Measurements from ENCODE around the gene GDI2.
"Not testable (repeated sequence)": the region's sequence is repeated elsewhere in the genome, so short reads cannot be mapped to it uniquely, and the experiment has no call there.

Gene GDI2

DNA sequence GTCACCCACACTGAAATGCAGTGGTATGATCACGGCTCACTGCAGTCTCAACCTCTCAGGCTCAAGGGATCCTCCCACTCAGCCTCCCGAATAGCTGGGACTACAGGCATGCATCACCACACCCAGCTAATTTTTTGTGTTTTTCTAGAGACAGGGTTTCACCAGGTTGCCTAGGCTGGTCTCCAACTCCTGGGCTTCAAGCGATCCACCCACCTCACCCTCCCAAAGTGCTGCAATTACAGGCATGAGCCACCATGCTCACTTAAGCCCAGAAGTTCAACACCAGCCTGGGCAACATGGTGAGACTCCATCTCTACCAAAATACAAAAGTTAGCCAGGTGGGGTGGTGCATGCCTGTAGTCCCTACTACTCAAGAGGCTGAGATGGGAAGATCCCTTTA is 33.5 kb downstream of the GDI2 start:
- Histone ChIP-seq H4K20me1 (ENCODE audit: control insufficient read depth, insufficient read depth, low read depth, low read length) (peaks cover 16% of the 10 kb centered on the region), H3K4me2 (ENCODE audit: low read length) (no peak overlapping the region), H3K79me2 (ENCODE audit: control insufficient read depth, low read length) (peaks cover 100% of the 10 kb centered on the region), H3K9me2 (replicated peaks; ENCODE audit: control insufficient read depth, low read length) (no peaks in the 10 kb centered on the region), H3K27ac (ENCODE audit: low read depth, low read length) (no peak overlapping the region), H3K4me3 (ENCODE audit: low read length) (no peak overlapping the region), H3K27me3 (ENCODE audit: control insufficient read depth, low read length) (no peaks in the 10 kb centered on the region), H3F3A (ENCODE audit: control insufficient read depth, insufficient read depth) (peaks cover 19% of the 10 kb centered on the region), H3K4me1 (ENCODE audit: control insufficient read depth, low read length) (peaks cover 14% of the 10 kb centered on the region), H3K9me3 (ENCODE audit: control insufficient read depth, insufficient read depth, low read length) (no peaks in the 10 kb centered on the region), H3K36me3 (ENCODE audit: control insufficient read depth, low read length) (peaks cover 92% of the 10 kb centered on the region)
- TF ChIP-seq EZH2phosphoT487 (IDR thresholded peaks at IDR 0.05; ENCODE audit: borderline replicate concordance, low read length) (no peak), CTCF (IDR thresholded peaks at IDR 0.05; ENCODE audit: low read depth, low read length, poor library complexity, severe bottlenecking) (no peak)

GRCh38 chr10:5777758-5778157 is 35.5 kb downstream of the GDI2 start:
- not testable (repeated sequence) for H3K9me3 ChIP-seq (ENCODE audit: control insufficient read depth, insufficient read depth, low read length); H3K27ac ChIP-seq (ENCODE audit: low read depth, low read length); H3K4me3 ChIP-seq (ENCODE audit: low read length); H3K4me2 ChIP-seq (ENCODE audit: low read length); H3K27me3 ChIP-seq (ENCODE audit: control insufficient read depth, low read length); H3K9me2 ChIP-seq (replicated peaks; ENCODE audit: control insufficient read depth, low read length)
- Histone ChIP-seq H3F3A (ENCODE audit: control insufficient read depth, insufficient read depth) (peaks cover 25% of the 10 kb centered on the region), H3K79me2 (ENCODE audit: control insufficient read depth, low read length) (peaks cover 100% of the 10 kb centered on the region), H4K20me1 (ENCODE audit: control insufficient read depth, insufficient read depth, low read depth, low read length) (peaks cover 26% of the 10 kb centered on the region), H3K36me3 (ENCODE audit: control insufficient read depth, low read length) (peaks cover 93% of the 10 kb centered on the region), H3K4me1 (ENCODE audit: control insufficient read depth, low read length) (peaks cover 14% of the 10 kb centered on the region)

GRCh38 chr10:5776881-5777197 is 36.4 kb downstream of the GDI2 start:
- H3K9me2 ChIP-seq (replicated peaks; ENCODE audit: control insufficient read depth, low read length): no peaks in the 10 kb centered on the region
- H3K4me2 ChIP-seq (ENCODE audit: low read length): no peak overlapping the region
- no peak overlapping the region for H3K27ac ChIP-seq (ENCODE audit: low read depth, low read length)
- peaks cover 14% of the 10 kb centered on the region for H3K4me1 ChIP-seq (ENCODE audit: control insufficient read depth, low read length)
- no peak overlapping the region for H3K4me3 ChIP-seq (ENCODE audit: low read length)
- H3K79me2 ChIP-seq (ENCODE audit: control insufficient read depth, low read length): peaks cover 98% of the 10 kb centered on the region
- H3K36me3 ChIP-seq (ENCODE audit: control insufficient read depth, low read length): peaks cover 92% of the 10 kb centered on the region
- no peaks in the 10 kb centered on the region for H3K9me3 ChIP-seq (ENCODE audit: control insufficient read depth, insufficient read depth, low read length)
- no peaks in the 10 kb centered on the region for H3K27me3 ChIP-seq (ENCODE audit: control insufficient read depth, low read length)
- H3F3A ChIP-seq (ENCODE audit: control insufficient read depth, insufficient read depth): peaks cover 32% of the 10 kb centered on the region
- TF ChIP-seq EZH2phosphoT487 (IDR thresholded peaks at IDR 0.05; ENCODE audit: borderline replicate concordance, low read length) (no peak), CTCF (IDR thresholded peaks at IDR 0.05; ENCODE audit: low read depth, low read length, poor library complexity, severe bottlenecking) (no peak)
- H4K20me1 ChIP-seq (ENCODE audit: control insufficient read depth, insufficient read depth, low read depth, low read length): peaks cover 26% of the 10 kb centered on the region

DNA sequence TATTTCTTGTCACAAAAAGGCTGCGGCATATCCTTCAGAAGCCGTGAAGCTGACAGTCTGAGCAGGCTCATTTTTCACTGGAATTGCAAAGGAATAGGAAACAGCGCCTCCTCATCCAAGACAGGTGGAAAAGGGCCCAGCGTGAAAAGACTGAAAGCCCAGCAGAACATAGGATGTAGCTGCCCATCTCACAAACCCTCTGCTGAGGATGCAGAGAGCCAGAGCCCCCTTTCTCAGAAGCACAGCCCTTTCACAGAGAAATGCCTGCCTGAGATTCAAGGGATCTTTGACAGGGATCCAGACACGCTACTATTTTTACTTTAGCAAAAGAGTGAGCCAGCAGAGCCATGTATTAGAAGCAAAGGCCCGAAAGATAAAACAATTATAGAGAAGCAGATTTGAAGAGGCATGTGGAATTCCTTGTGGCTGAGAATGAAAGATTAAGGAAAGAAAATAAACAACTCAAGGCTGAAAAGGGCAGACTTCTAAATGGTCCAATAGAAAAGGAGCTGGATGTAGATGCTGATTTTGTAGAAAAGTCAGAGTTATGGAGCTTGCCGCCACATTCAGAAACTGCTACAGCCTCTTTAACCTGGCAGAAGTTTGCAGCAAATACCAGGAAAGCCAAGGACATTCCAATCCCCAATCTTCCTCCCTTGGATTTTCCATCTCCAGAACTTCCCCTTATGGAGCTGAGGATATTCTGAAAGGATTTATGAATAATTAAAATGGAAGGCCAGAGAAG is 36.9 kb downstream of the GDI2 start:
- no peak overlapping the region for H3K4me3 ChIP-seq (ENCODE audit: low read length)

More for the DNA sequence above, 36.9 kb downstream of the GDI2 start:
- no peak for TF ChIP-seq CTCF (IDR thresholded peaks at IDR 0.05; ENCODE audit: low read depth, low read length, poor library complexity, severe bottlenecking)
- TF ChIP-seq EZH2phosphoT487 (IDR thresholded peaks at IDR 0.05; ENCODE audit: borderline replicate concordance, low read length): no peak
- Histone ChIP-seq H3K9me2 (replicated peaks; ENCODE audit: control insufficient read depth, low read length) (no peaks in the 10 kb centered on the region), H3K4me2 (ENCODE audit: low read length) (0 out of 2 replicates have a peak overlapping the region, but pooled peaks have one; percentile 0), H3K36me3 (ENCODE audit: control insufficient read depth, low read length) (peaks cover 93% of the 10 kb centered on the region), H3K27ac (ENCODE audit: low read depth, low read length) (no peak overlapping the region), H3K9me3 (ENCODE audit: control insufficient read depth, insufficient read depth, low read length) (no peaks in the 10 kb centered on the region), H3K4me1 (ENCODE audit: control insufficient read depth, low read length) (peaks cover 14% of the 10 kb centered on the region), H3K27me3 (ENCODE audit: control insufficient read depth, low read length) (no peaks in the 10 kb centered on the region), H4K20me1 (ENCODE audit: control insufficient read depth, insufficient read depth, low read depth, low read length) (peaks cover 26% of the 10 kb centered on the region), H3K79me2 (ENCODE audit: control insufficient read depth, low read length) (peaks cover 98% of the 10 kb centered on the region), H3F3A (ENCODE audit: control insufficient read depth, insufficient read depth) (peaks cover 35% of the 10 kb centered on the region)

All from DOHH2 (cell line).